GM18526 (cell line): ENCODE measurements around the gene SYT11.
A peak's percentile ranks its signal among the peaks of the same experiment; 100 is the strongest.

Source experiments
- POLR2A ChIP-seq: IDR thresholded peaks from 3 replicates; pipeline ENCODE4 v1.6.1; 2011; ENCODE audit not compliant: insufficient read length; ENCODE audit errors: extremely low read depth

Gene SYT11

DNA sequence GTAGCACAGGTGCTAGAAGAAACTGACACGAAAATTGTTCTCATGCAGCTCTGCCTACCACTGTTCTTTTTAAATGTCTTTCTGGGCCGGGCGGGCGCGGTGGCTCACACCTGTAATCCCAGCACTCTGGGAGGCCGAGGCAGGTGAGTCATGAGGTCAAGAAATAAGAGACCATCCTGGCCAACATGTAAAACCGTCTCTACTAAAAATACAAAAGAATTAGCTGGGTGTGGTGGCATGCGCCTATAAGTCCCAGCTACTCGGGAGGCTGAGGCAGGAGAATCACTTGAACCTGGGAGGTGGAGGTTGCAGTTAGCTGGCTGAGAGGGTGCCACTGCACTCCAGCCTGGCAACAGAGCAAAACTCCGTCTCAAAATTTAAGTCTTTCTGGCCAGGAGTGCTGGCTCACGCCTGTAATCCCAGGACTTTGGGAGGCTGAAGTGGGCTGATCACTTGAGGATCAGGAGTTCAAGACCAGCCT, 52.7 kb downstream of the SYT11 start:
- TF ChIP-seq POLR2A, result no peak

DNA sequence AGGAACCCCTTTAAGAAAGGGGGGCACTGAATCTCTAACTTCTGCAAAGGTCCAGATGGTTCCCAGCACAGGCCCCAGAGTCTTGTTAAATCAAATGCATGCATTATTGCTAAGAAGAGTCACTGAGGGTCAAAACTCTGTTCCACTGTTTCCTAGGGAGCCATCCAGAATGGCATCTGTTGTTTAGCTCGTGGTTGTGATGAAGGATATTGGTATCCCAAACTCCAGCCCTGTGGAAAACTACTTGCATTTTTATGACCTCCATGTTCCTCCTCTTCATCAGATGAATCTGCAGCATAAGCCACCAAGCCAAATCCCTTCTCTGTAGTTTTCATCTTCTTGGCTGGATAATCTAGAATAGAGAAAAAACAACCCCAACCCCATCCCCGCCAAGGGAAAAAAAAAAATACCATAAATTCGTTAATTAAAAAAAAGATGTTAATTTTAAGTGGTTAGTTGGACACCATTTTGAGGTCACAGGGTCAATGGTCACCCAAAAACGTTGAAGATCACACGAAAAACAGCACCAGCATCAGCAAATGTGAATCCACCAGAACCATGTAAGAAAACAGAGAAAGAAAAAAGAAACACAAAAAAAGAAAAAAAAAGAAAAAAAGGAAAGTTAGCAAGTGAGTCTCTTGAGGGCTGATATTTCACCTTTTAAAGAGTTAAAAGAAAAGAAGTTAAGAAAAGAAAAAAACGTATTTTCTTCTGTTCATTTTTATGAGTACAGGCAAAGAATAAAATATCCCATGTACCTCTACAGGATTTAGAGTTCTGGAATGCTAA, 54.8 kb downstream of the SYT11 start:
- no peak for TF ChIP-seq POLR2A

DNA sequence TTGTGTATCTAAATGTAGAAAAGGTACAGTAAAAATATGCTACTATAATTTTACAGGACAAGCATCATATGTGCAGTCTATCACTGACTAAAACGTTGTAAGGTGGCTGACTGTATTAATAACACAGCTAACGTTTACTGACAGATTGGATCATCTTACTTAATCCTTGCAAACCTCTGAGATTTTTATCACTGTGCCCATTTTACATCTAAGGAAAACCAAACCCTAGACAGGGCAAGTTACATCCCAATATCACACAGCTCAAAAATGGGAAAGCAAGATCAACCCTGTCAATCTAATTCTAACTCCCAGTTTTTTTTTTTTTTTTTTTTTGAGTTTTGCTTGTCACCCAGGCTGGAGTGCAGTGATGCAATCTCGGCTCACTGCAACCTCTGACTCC, 59.3 kb downstream of the SYT11 start:
- no peak for TF ChIP-seq POLR2A

DNA sequence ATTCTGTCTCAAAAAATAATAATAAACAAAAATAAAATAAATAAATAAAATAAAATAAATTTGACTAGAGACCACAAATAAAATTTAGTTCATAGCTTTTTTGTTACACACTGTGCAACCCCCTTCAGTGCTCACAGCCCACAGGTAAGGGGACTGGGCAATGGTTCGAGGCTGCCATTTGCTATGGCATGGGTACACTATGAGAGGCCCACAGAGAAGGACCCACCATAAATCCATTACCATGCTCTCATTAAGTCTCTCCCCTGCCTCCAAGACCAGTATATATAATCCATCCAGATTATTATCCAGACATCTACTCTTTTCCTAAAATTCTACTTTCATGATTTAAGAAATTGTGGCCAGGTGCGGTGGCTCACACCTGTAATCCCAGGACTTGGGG, 60.4 kb downstream of the SYT11 start:
- TF ChIP-seq POLR2A, result no peak

DNA sequence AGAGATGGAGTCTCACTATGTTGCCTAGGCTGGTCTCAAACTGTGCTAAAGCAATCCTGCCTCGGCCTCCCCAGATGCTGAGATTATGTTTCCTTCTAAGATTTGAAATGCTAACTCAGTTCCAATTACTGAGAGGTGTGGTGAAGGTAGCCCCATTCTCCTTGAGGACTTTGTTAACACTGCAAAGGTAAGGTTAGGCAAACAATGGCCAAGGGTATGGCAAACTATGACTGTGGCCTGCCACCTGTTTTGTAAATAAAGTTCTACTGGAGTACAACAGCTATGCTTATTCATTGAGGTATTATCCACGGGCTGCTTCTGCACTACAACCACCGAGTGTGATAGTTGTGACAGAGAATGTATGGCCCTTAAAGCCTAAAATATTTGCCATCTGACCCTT, 61.4 kb downstream of the SYT11 start:
- no peak for TF ChIP-seq POLR2A

DNA sequence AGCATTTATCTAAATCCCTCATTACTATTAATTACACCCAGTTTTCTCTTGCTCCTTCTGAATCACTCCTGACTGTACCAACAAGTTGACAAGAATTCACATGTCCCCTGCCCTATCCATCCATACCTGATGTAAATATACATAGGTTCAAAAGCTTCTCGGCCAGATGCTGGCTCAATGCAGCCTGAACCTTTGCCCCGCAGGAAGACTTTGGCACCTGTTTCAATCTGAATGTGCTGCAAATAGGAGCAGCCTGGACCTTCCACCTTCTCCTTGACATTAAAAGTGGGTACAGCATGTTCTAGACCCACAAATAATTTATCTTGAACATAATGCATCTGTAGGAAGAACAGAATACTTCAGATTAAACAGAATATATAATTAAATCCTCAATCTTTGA, 66.1 kb downstream of the SYT11 start:
- TF ChIP-seq POLR2A, result no peak

DNA sequence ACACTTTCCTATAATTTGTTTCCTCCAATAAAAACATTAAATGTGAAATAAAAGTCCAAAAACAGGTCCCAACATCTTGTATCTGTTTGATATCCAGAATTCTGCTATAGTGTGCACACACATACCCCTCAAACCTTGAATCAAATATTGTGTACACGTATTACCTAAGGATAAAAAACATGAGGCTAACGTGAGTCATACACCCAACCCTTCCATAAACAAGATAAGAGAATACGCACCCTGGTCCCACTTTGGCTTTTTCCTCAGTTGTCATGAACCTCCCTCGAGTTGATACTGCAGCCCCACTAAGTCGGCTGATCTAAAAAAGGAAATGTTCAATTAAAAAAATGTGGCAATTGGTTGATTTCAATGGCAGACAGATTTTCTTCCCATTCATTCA, 69.7 kb downstream of the SYT11 start:
- no peak for TF ChIP-seq POLR2A

DNA sequence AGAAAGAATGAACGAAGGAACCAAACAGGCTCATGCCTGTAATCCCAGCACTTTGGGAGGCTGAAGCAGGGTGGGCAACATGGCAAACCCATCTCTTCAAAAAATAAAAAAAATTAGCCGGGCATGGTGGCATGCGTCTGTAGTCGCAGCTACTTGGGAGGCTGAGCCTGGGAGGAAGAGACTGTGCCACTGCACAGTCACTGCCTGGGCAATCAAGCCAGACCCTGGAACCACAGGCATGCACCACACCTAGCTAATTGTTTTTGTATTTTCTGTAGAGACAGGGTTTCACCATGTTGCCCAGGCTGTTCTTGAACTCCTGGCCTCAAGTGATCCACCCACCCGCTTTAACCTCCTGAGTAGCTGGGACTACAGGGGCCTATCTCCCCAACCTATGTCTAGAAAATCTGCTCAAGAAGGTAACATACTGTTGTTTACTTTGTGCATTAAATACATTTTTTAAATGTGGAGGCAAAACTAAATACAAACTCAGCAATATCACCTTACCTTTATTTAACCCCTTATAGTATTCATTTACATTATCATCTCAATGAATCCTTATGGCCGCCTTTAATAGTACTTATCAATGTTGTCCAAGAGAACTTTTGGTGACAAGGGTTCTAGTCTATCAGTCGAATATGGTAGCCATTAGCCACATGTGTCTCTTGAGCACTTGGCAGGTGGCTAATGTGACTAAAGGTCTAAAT, 72.1 kb downstream of the SYT11 start:
- no peak for TF ChIP-seq POLR2A

DNA sequence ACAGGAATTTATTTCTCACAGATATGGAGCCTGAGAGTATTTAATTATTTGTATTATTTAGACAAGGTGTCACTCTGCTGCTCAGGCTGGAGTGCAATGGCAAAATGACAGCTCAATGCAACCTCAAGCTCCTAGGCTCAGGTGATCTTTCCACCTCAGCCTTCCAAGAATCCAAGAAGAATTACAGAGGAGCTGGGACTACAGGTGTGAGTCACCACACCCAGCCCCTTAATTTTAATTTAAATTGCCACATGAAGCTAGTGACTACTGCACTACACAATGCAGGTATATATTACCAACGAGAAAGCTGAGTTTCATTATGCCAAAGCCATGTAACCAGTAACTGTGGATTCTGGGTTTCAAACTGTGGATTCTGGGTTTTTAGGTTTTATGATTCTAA, 72.7 kb downstream of the SYT11 start:
- no peak for TF ChIP-seq POLR2A

DNA sequence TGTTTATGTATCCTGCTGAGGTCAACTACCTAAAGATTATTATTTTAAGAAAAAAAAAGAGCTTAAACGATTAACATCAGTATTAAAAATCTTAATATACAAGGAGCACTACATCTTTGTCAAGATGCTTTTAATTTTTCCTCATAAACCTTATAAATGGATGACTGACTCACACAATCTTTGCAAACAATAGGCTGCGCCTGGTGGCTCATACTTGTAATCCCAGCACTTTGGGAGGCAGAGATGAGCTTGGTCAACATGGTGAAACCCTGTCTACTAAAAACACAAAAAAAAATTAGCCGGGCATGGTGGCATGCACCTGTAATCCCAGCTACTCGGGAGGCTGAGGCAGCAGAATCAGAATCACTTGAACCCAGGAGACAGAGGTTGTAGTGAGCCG, 73.1 kb downstream of the SYT11 start:
- TF ChIP-seq POLR2A, result no peak

DNA sequence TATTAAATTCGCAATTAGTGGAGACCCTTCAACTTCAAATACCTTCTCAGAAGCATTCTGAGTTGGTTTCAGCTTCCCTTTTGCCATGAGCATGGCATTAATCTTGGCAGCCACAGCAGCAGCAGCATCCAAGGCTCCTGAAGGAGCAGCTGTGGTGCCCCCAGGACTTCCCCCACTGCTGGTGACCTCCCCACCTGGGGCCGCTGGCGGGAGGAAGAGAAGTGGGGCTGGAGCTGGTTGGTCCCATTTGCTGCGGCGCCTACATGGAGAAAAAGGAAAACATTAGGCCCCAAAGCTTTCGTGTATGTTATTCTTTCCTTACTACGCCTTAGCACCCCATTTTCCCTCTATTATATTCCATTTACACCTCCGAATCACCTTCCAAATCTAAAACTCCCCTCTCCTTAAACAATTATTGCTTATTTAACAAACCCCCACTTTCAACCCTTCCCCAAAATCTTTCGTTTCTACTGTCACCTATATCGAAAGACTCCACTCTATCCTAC, 74.3 kb downstream of the SYT11 start:
- no peak for TF ChIP-seq POLR2A

DNA sequence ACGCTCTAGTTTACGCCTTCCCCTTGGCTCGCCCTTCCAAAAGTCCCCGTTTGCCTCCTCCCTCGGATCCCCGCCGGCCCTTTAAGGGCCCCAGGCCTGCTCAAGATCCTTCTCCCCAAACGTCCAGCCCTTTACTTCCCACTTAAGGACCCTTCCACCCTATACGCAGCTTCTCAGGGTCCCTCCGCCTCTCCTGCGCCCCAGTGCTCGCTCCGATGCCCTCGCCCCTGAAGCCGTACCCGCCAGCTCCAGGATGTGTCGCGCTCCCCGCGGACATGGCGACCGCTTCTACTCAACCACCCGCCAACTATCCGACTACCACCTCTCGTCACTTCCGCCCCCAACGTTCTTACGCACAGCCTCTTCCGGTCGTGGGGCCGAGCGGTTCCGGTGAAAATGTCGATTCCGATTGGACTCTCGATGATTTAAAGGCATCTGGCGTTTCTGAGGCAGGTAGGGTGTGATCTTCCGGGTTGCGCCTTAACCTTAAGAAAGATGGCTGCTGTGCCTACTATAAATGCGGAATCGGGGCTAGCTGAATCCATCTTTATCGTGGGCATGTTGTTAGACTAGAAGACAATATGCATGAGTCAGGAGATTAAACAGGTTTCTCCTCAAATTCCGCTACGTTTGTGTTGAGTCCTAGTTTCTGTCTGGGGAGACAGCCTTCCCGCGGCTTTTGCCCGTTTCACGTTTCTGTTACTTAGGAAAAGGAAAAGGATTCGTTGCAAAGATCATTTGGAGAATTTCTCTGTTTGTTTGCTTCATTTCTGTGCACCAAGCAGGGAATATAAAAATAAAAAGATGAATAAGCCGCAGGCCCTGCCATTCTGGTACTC, 74.9 kb downstream of the SYT11 start, which contains the start of gene KHDC4:
Gene KHDC4 (minus strand): TSS at position 317 of the 839 bp plus-strand sequence. CDS start 40 bp downstream, at position 277.
- peak; percentile 97 for TF ChIP-seq POLR2A
